AG10803 (cell line): Measurements from ENCODE around the gene PSPC1.

Source experiments
- DNase-seq: peaks from one replicate; pipeline ENCODE4 v3.0.0; 2010; ENCODE audit warnings: low read depth
- H3K4me3 ChIP-seq: 2 replicates; pipeline ENCODE4 v1.5.1; 2011; ENCODE audit warnings: mild to moderate bottlenecking, low read length, control low read depth
- TF ChIP-seq, protein P1 (sequence below): conservative IDR thresholded peaks from 2 replicates; pipeline ENCODE4 v1.5.1; 2011; ENCODE audit warnings: mild to moderate bottlenecking, low read length, control low read depth, inconsistent platforms

The PSPC1 gene

DNA sequence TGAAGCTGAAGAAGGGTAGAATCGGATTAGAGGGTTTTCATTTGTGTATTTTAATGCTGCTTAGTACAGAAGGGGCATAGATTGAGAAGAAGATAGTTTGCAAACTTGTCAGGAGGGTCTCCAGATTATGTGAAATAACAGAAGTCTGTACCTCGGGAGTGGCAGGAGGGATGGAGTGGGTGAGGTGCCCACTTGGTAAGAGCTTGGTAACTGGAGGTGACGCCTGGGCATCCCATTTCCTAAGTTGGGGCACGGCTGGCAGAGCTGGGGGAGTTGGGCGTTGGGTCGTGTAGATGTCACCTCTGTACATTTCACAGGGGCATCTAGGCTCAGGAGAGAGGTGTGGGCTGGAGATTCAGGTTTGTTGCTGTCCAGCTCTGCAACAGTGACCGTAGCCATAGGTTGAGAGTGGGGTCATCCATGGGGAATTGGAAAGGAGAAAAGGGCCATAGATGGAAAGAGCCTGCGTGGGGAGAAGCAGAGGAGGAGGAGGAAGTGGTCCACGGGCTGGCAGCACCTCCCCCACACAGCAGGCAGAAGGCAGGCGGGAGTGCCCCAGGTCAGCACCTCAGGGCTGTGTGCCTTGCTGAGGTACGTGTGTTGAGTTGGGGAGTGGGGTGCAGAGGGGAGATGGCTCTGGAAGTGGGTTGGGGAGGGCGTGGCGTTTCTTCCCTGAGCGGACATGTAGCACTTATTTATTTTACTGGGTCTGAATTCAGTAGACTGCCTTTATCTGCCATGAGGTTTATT lies 118.1 kb downstream of the PSPC1 start:
- DNase-seq, result no peak
- TF ChIP-seq, protein P1, sequence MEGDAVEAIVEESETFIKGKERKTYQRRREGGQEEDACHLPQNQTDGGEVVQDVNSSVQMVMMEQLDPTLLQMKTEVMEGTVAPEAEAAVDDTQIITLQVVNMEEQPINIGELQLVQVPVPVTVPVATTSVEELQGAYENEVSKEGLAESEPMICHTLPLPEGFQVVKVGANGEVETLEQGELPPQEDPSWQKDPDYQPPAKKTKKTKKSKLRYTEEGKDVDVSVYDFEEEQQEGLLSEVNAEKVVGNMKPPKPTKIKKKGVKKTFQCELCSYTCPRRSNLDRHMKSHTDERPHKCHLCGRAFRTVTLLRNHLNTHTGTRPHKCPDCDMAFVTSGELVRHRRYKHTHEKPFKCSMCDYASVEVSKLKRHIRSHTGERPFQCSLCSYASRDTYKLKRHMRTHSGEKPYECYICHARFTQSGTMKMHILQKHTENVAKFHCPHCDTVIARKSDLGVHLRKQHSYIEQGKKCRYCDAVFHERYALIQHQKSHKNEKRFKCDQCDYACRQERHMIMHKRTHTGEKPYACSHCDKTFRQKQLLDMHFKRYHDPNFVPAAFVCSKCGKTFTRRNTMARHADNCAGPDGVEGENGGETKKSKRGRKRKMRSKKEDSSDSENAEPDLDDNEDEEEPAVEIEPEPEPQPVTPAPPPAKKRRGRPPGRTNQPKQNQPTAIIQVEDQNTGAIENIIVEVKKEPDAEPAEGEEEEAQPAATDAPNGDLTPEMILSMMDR, result no peak
- no peak overlapping the region for H3K4me3 ChIP-seq

DNA sequence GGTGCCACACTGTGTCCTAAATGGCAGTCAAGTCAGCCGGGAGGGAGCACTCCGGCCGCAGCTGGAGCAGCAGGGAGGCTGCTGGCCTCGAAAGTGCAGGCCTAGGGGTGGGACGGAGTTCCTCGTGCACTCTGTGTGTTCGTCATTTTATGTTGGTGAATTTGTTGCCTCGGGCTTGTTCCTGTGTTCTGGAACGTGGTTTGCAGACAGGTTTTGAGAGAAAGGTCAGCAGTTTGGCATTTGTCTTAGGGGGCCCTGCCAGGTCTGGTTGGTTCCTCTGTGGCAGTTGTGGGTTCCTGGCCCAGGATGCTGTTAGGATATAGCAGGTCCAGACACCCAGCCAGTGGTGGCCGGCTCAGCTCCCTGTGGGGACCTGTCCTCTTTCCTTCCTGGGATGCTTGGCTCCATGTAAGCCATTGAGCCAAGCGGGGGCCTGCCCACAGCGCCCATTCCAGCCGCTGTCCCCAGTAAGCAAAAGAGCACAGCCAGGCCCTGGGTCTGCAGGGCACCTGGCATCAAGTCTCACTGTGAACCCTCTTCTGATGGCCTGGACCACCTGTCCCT lies 119.2 kb downstream of the PSPC1 start:
- DNase-seq, result no peak
- TF ChIP-seq, protein P1, result no peak
- no peak overlapping the region for H3K4me3 ChIP-seq

DNA sequence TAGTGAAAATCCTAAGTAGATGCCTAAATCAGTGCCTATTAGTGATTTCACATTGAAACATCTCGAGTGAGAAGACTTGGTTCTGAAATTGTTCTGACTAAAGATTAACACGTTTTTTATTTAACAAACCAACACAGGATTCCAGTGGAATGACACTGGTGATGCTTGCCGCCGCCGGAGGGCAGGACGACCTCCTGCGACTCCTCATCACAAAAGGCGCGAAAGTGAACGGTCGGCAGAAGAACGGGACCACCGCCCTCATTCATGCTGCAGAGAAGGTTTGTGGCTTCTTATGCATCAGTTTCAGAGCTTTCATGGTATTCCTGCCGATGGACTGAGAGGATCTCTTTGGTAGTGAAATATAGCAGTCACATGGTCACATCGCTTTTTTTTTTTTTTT lies 121.2 kb downstream of the PSPC1 start:
- no peak for DNase-seq
- TF ChIP-seq, protein P1, result no peak
- no peak overlapping the region for H3K4me3 ChIP-seq

DNA sequence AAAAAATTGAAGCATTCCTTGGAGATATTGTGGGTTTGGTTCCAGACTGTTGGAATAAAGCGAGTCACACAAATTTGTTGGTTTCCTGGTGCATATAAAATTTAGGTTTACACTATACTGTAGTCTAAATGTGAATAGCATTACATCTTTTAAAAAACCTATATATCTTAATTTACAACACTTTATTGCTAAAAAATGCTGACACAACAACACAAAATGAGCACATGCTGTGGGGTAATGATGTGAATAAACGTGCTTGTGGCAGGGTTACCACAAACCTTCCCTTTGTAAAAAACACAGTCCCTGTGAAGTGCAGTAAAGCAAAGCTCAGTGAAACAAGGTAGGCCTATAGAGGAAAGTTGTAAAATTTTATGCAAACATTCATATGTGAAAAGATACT lies 121.6 kb downstream of the PSPC1 start:
- no peak for DNase-seq
- H3K4me3 ChIP-seq, result no peak overlapping the region
- TF ChIP-seq, protein P1, result no peak

DNA sequence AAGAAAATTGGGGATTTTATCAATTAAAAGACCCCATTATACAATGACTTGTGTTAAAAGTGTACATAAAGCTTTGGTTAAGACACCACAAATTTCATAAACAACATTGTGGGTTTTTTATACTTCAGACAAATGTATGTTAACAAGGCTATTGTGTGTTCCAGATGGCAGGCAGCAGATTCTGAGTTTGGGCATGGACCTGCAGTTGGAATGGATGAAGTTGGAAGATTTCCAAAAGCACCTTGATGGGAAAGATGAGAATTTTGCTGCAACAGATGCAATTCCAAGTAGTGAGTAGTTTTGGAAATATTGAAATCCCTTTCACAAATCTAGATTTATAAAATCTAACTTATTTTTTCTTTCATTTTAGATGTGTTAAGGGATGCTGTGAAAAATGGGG lies 123.9 kb downstream of the PSPC1 start:
- no peak overlapping the region for H3K4me3 ChIP-seq
- no peak for DNase-seq
- TF ChIP-seq, protein P1, result no peak

DNA sequence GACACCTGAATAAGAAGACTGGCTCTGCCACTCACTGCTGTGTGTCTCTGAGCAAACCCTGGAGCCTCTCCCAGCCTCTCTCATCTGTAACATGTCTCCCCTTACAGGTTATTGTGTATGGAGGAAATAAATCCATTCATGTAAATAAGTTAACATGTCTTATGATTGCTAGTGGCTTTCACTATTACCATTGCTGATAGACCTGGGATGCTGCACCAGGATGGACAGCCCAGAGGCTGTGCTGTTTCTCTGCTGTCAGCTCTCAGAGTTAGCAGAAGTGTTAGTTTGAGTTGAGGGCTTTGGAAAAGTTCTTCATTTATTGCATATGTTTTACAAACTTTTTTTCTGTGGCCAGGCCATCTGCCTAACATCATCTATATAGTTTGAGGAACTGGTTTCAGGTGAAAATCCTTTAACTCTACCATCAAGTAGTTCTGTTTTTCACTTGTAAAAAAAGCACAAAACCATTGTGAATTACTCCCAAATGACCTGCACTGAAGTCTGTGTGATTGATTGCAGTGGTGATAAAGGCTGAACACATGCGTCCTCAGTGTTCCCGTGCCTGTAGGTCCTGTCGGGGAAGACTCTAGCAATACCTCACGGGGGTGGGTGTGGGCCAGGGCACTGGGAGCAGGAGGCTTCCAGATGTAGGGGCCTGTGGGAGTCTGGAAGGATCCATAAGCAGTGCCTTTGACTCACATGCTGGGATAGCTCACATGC lies 124.7 kb downstream of the PSPC1 start:
- H3K4me3 ChIP-seq, result no peak overlapping the region
- TF ChIP-seq, protein P1, result no peak
- DNase-seq, result peak; percentile 6
